Mesodermal cell (in vitro differentiated cells): ENCODE measurements around the gene DLX4. TPM values are rescaled to one million over a fixed set of nuclear protein-coding genes. Genes with fewer than 3 reads are reported as not detected.

Experiments used
- H3K27ac ChIP-seq: 2 replicates; pipeline ENCODE4 v1.7.0; 2013; ENCODE audit warnings: mild to moderate bottlenecking, low read depth, low read length, moderate library complexity; ENCODE audit not compliant: severe bottlenecking
- H3K36me3 ChIP-seq: 2 replicates; pipeline ENCODE4 v1.7.1; 2013; ENCODE audit warnings: mild to moderate bottlenecking, low read length, moderate library complexity; ENCODE audit not compliant: control insufficient read depth, insufficient read depth
- H3K4me1 ChIP-seq: one replicate; pipeline ENCODE4 v1.7.1; 2013; ENCODE audit warnings: mild to moderate bottlenecking, low read length; ENCODE audit not compliant: insufficient read depth, control insufficient read depth, poor library complexity, severe bottlenecking
- H3K4me3 ChIP-seq: 2 replicates; pipeline ENCODE4 v1.7.0; 2013; ENCODE audit warnings: low read length, control low read depth, mild to moderate bottlenecking; ENCODE audit not compliant: insufficient read depth, poor library complexity, severe bottlenecking; ENCODE audit errors: extremely low read depth
- H3K9me3 ChIP-seq: 2 replicates; pipeline ENCODE4 v1.7.1; 2013; ENCODE audit warnings: mild to moderate bottlenecking, low read length, moderate library complexity; ENCODE audit not compliant: control insufficient read depth
- WGBS, 2 experiments: methylation state at CpG; one replicate each; pipeline ENCODE4 v1.1.5; 2013; ENCODE audit warnings: missing lambda C conversion rate in 2 of 2; ENCODE audit not compliant: insufficient coverage in 2 of 2; 5-methylcytosine and 5-hydroxymethylcytosine counted together
- polyA plus RNA-seq, 2 experiments: library from polyadenylated mRNA; stranded (reverse); fragments of 50-300 nt; gene quantifications; one replicate each; pipeline ENCODE4 v1.2.3, GENCODE V29; 2013

Gene DLX4, protein sequence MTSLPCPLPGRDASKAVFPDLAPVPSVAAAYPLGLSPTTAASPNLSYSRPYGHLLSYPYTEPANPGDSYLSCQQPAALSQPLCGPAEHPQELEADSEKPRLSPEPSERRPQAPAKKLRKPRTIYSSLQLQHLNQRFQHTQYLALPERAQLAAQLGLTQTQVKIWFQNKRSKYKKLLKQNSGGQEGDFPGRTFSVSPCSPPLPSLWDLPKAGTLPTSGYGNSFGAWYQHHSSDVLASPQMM
- 0.66 TPM for polyA plus RNA-seq (2013, experiment 1 of 2)
- 0.25 TPM for polyA plus RNA-seq (2013, experiment 2 of 2)

DNA sequence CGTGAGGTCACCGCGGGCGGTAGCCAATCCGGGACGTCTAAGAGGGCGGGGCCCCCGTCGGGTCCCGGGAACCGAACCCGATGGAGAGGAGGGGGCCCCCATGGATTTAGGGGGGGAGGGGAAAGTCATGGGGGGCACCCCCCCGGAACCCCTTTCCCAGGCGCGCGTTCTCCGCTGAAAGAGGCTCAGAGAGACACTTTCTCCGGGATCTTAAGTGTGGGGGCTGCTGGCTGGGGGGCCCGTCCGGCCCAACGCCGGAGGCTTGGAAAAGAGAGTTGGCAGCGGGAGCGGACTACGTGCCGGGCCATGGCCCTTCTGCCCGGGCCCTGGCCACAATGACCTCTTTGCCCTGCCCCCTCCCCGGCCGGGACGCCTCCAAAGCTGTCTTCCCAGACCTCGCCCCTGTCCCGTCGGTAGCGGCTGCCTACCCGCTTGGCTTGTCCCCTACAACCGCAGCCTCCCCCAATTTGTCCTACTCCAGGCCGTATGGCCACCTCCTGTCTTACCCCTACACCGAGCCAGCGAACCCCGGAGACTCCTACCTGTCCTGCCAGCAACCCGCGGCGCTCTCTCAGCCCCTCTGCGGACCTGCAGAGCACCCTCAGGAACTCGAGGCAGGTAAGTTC, at the start of gene DLX4:
Gene DLX4 (plus strand): TSS at position 57 of the 626 bp plus-strand sequence. CDS start 279 bp downstream, at position 336.
- Histone ChIP-seq H3K36me3 (no peaks in the 10 kb centered on the region), H3K27ac (peak within 1 kb of the TSS; percentile 36), H3K9me3 (no peaks in the 10 kb centered on the region), H3K4me3 (peak within 1 kb of the TSS; percentile 23), H3K4me1 (peaks cover 21% of the 10 kb centered on the region)
- WGBS, 2 experiments: 1 to 2% methylated on average over 21 to 28 of the region's 45 CpGs

DNA sequence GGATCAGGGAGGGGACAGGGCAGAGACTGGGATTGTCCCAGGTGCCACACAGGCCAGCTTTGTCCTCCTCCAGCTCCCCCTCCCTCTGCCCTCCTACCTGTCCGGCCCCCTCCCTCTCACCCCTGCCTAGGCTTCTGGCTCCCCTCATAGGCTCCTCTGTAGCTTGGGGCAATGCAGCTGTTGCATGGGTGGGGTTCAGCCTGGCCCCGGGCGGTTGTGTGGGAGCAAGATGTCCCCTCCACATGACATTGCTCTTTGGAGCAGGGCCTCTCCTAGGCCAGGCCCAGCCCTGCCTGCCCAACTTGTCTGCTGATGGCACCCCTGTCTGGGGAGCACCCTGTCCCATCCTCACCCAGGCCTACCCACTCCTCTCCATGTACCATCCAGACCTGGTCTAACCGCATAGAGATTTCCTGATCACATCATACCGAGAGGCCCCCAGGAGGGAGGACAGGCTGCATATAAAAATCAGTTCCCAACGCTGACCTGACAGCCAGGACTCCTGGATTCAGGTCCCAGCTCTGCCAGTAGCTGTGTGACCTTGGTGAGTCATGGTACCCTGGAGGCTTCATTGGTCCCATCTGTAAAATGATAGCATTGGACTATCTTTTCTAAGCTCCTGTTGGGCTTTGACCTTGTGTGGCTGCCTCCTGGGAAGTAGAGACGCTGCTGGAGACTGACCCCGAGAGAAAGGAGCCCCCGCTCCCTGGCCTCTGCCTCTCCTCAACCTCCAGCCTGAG, 48.8 kb upstream of the DLX4 start:
- Histone ChIP-seq H3K4me1 (no peaks in the 10 kb centered on the region), H3K36me3 (no peaks in the 10 kb centered on the region), H3K9me3 (no peaks in the 10 kb centered on the region), H3K4me3 (no peak overlapping the region), H3K27ac (no peak overlapping the region)
- WGBS, 2 experiments: 90 to 96% methylated on average over 5 to 7 of the region's 9 CpGs

DNA sequence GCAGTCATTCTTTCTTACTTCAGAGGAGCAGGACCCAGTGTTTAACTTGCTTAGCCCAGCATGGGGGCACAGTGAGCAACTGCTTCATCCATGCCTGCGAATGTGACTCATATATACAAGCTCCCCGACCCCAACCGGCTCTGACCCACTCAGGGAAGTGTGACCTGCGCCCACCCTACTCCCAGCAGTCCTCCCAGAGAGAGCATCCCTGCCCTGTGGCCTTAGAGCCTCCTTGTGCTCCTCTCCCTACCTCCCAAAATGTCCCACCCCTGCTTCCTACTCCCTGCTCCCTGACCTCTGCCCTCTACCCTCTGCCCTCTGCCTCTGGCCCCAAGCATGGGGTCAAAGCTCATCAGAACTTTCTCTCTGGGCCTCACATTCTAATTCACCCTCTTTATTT, 46.9 kb upstream of the DLX4 start:
- Histone ChIP-seq H3K9me3 (no peaks in the 10 kb centered on the region), H3K27ac (no peak overlapping the region), H3K36me3 (no peaks in the 10 kb centered on the region), H3K4me1 (no peaks in the 10 kb centered on the region), H3K4me3 (no peak overlapping the region)
- 63 to 100% methylated on average over 1 to 4 of the region's 4 CpGs for WGBS, 2 experiments

- no peaks in the 10 kb centered on the region for H3K36me3 ChIP-seq
- peaks cover 10% of the 10 kb centered on the region for H3K4me1 ChIP-seq
- H3K4me3 ChIP-seq: no peak overlapping the region
- H3K27ac ChIP-seq: no peak overlapping the region
- no peaks in the 10 kb centered on the region for H3K9me3 ChIP-seq
- WGBS, 2 experiments: 82 to 85% methylated on average over 11 of the region's 14 CpGs
These were observed 44.9 kb upstream of the DLX4 start for GRCh38 chr17:49924116-49924515.

GRCh38 chr17:49924589-49924988, 44.4 kb upstream of the DLX4 start:
- peaks cover 11% of the 10 kb centered on the region for H3K4me1 ChIP-seq
- no peaks in the 10 kb centered on the region for H3K9me3 ChIP-seq
- no peaks in the 10 kb centered on the region for H3K36me3 ChIP-seq
- 94% methylated on average over 6 of the region's 7 CpGs for whole genome bisulfite sequencing, 2 experiments
- H3K4me3 ChIP-seq: no peak overlapping the region
- no peak overlapping the region for H3K27ac ChIP-seq

DNA sequence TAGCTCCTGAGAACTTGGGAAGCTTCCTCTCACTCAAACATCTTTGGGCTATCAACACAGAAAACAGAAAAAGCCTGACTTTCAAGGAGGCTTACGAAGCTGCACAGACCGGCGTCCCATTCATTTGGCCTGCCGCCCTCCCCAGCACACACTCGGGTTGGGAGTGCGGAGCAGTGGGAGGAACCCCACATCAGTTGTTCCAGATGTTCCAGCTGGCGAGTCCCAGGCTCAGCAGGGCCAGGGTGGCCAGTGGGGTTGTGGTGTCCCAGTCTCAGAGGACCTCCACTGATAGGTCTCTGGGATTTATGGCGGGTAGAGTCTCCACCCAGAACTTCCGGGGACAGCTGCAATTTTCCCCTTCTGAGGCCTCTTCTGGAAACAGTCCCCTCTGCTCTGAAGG, 43.1 kb upstream of the DLX4 start:
- H3K4me3 ChIP-seq: no peak overlapping the region
- 96 to 100% methylated on average over 6 to 7 of the region's 9 CpGs for WGBS, 2 experiments

GRCh38 chr17:49926886-49927285, 42.1 kb upstream of the DLX4 start:
- no peaks in the 10 kb centered on the region for H3K9me3 ChIP-seq
- H3K36me3 ChIP-seq: no peaks in the 10 kb centered on the region
- H3K4me1 ChIP-seq: peaks cover 11% of the 10 kb centered on the region
- no peak overlapping the region for H3K4me3 ChIP-seq
- H3K27ac ChIP-seq: no peak overlapping the region
- 92% methylated on average over 7 to 13 of the region's 13 CpGs for WGBS, 2 experiments

More for the DNA sequence above, 43.1 kb upstream of the DLX4 start:
- no peak overlapping the region for H3K27ac ChIP-seq
- H3K4me1 ChIP-seq: peaks cover 11% of the 10 kb centered on the region
- H3K36me3 ChIP-seq: no peaks in the 10 kb centered on the region
- no peaks in the 10 kb centered on the region for H3K9me3 ChIP-seq

DNA sequence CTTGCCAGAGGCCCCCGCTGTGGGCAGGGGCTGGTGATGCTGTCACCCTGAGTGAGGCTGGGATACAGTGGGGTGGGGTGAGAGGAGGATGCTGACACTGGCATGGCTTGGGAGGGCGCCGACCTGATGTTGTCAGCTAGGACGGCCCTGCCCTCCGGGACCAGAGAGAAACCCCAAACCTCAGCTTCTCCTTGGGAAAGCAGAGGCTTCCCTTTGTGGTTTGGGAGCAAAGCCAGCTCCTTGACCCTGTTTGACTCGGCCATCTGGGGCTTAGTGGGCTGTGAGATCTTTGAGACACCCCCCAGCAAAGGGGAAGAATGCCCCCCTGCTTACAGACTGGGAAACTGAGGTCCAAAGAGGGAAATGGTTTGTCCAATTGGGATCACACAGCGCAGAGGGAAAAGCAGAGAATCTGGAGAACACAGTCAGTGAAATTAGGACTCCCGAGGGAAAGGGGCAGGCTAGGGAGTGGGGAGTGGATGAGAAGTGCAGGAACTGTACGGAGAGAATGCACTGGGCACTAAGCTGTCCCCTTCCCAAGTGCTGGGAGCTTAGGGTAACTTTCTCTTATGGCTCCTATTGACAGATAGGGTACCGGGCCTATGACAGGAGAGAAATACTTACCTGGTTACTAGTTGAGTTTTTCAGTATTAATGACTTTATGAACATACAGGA, 40.7 kb upstream of the DLX4 start:
- H3K9me3 ChIP-seq: no peaks in the 10 kb centered on the region
- WGBS, 2 experiments: 81% methylated on average over 6 to 7 of the region's 10 CpGs
- H3K4me3 ChIP-seq: no peak overlapping the region
- H3K4me1 ChIP-seq: peaks cover 11% of the 10 kb centered on the region
- H3K36me3 ChIP-seq: no peaks in the 10 kb centered on the region
- no peak overlapping the region for H3K27ac ChIP-seq

- Histone ChIP-seq H3K4me3 (no peak overlapping the region), H3K9me3 (no peaks in the 10 kb centered on the region)
- WGBS, 2 experiments: 89 to 92% methylated on average over 3 to 4 of the region's 6 CpGs
These were observed 40.0 kb upstream of the DLX4 start for GRCh38 chr17:49928837-49929475.

GRCh38 chr17:49930880-49931279, 38.1 kb upstream of the DLX4 start:
- peaks cover 11% of the 10 kb centered on the region for H3K4me1 ChIP-seq
- H3K9me3 ChIP-seq: no peaks in the 10 kb centered on the region
- no peak overlapping the region for H3K27ac ChIP-seq
- H3K4me3 ChIP-seq: no peak overlapping the region
- no peaks in the 10 kb centered on the region for H3K36me3 ChIP-seq
- WGBS, 2 experiments: 91 to 94% methylated on average over 2 to 5 of the region's 8 CpGs

More at GRCh38 chr17:49928837-49929475, 40.0 kb upstream of the DLX4 start:
- H3K36me3 ChIP-seq: no peaks in the 10 kb centered on the region
- peaks cover 11% of the 10 kb centered on the region for H3K4me1 ChIP-seq
- no peak overlapping the region for H3K27ac ChIP-seq
